HG02870 (cell line): ENCODE measurements around the gene PQBP1.

Experiments used
- ATAC-seq: cut with Tn5 transposase; IDR thresholded peaks from one replicate; pipeline ENCODE4 v1.9.1; 2021; ENCODE audit warnings: mild to moderate bottlenecking, moderate library complexity; ENCODE audit not compliant: unreplicated experiment

Gene PQBP1

GRCh38 chrX:48901069-48901468, 3.3 kb downstream of the PQBP1 start:
- ATAC-seq: no peak

- ATAC-seq: no peak
These were observed 4.4 kb downstream of the PQBP1 start for GRCh38 chrX:48902135-48902534.

- no peak for ATAC-seq
These were observed 5.0 kb downstream of the PQBP1 start for GRCh38 chrX:48902776-48903175.

- no peak for ATAC-seq
These were observed 5.6 kb downstream of the PQBP1 start for GRCh38 chrX:48903290-48903689.

GRCh38 chrX:48904180-48904579, 6.5 kb downstream of the PQBP1 start:
- no peak for ATAC-seq

- ATAC-seq: no peak
These were observed 6.9 kb downstream of the PQBP1 start for GRCh38 chrX:48904626-48905025.

- no peak for ATAC-seq
These were observed 7.5 kb downstream of the PQBP1 start for GRCh38 chrX:48905090-48905790.

GRCh38 chrX:48908600-48908999, 10.9 kb downstream of the PQBP1 start:
- ATAC-seq: no peak

- no peak for ATAC-seq
These were observed 12.1 kb downstream of the PQBP1 start for GRCh38 chrX:48909703-48910294.

GRCh38 chrX:48910926-48911411, 13.2 kb downstream of the PQBP1 start:
- peak; percentile 3 for ATAC-seq

GRCh38 chrX:48911412-48912182, 13.9 kb downstream of the PQBP1 start, which contains the start of gene SLC35A2:
Gene SLC35A2, minus strand, starts transcription at chrX:48911646. Its CDS starts 10 bp downstream, at chrX:48911636.
- ATAC-seq: peak; percentile 53

GRCh38 chrX:48913605-48914366, 16.1 kb downstream of the PQBP1 start:
- ATAC-seq: no peak

- no peak for ATAC-seq
These were observed 17.1 kb downstream of the PQBP1 start for GRCh38 chrX:48914593-48915493.

GRCh38 chrX:48917139-48918001, 19.6 kb downstream of the PQBP1 start:
- peak; percentile 38 for ATAC-seq

- ATAC-seq: no peak
These were observed 20.5 kb downstream of the PQBP1 start for GRCh38 chrX:48918301-48918642.

GRCh38 chrX:48918643-48919340, 21.1 kb downstream of the PQBP1 start, which contains the start of gene PIM2:
Gene PIM2, minus strand, starts transcription at chrX:48919024. Its CDS starts 190 bp downstream, at chrX:48918834.
- peak; percentile 55 for ATAC-seq

- peak; percentile 4 for ATAC-seq
These were observed 21.7 kb downstream of the PQBP1 start for GRCh38 chrX:48919360-48919841.
